K562 (cell line): Measurements from ENCODE around the gene SYT17. TPM values are rescaled to one million over a fixed set of nuclear protein-coding genes. Genes with fewer than 3 reads are reported as not detected.
A peak's percentile ranks its signal among the peaks of the same experiment; 100 is the strongest.

ENCODE experiments used
- ATAC-seq: fragments of 200-7000 bp; cut with Tn5 transposase; 3 replicates; pipeline ENCODE4 v1.9.1; 2020; ENCODE audit warnings: moderate library complexity
- BruUV-seq: library from RNA; stranded (reverse); fragments of 400-500 nt; replicated peaks from 2 replicates; lab custom pipeline; 2021; lab: Mats Ljungman, UMichigan
- CTCF ChIA-PET: fragments of 300-600 bp; formaldehyde crosslinking; extraction: SDS; loops from one replicate; lab custom pipeline; 2021; ENCODE audit warnings: low intra/inter-chr PET ratio; lab: Yijun Ruan, JAX
- POLR2A ChIA-PET: fragments of 300-600, 350-650 bp; sonication (Branson Sonifier 250); formaldehyde crosslinking; extraction: SDS; loops from one replicate; lab custom pipeline; 2021; ENCODE audit warnings: antibody characterized with exemption, inconsistent platforms; lab: Yijun Ruan, JAX
- DNase-seq, 4 experiments: peaks; one replicate each; pipeline versions ENCODE4 v3.0.0 to v3.0.0-alpha.2; 2011 to 2018; ENCODE audit warnings: low spot score in 3 of 4, mixed read lengths in 3 of 4; ENCODE audit errors: extremely low read depth in 1 of 4
- FAIRE-seq: peaks from 2 replicates; lab custom pipeline; 2011; peaks lifted over from hg19 to GRCh38; lab: Jason Lieb, UNC
- H2AFZ ChIP-seq: 2 replicates; pipeline ENCODE4 v1.6.0; 2011; ENCODE audit warnings: low read depth, low read length, control low read depth, inconsistent platforms
- H3K27ac ChIP-seq: fragments of 200-600 bp; 3 replicates; pipeline ENCODE4 v1.8.0; 2011; ENCODE audit warnings: low read depth, mild to moderate bottlenecking, control low read depth, inconsistent platforms, low read length, moderate library complexity, mixed read lengths; ENCODE audit errors: extremely low read depth
- H3K27me3 ChIP-seq, 2 experiments: fragments of 300-600 bp in 1 of 2; 2 replicates in 1 of 2; 3 replicates in 1 of 2; pipeline versions ENCODE4 v1.6.0 to v1.8.0; 2011; ENCODE audit warnings: inconsistent platforms in 2 of 2, low read length in 2 of 2, mild to moderate bottlenecking in 1 of 2, mixed read lengths in 1 of 2, moderate library complexity in 1 of 2; ENCODE audit not compliant: control insufficient read depth in 2 of 2, insufficient read depth in 2 of 2
- H3K36me3 ChIP-seq: fragments of 300-600 bp; 3 replicates; pipeline ENCODE4 v1.8.0; 2011; ENCODE audit warnings: mild to moderate bottlenecking, low read length, inconsistent platforms; ENCODE audit not compliant: control insufficient read depth, insufficient read depth
- H3K4me1 ChIP-seq, 2 experiments: fragments of 200-600 bp in 1 of 2; replicated peaks in 1 of 2; 2 replicates in 1 of 2; 3 replicates in 1 of 2; pipeline versions ENCODE4 v1.5.1 to v1.8.0; 2011; ENCODE audit warnings: inconsistent platforms in 2 of 2, low read length in 2 of 2, mild to moderate bottlenecking in 1 of 2, mixed read lengths in 1 of 2, moderate library complexity in 1 of 2; ENCODE audit not compliant: control insufficient read depth in 2 of 2, insufficient read depth in 2 of 2
- H3K4me2 ChIP-seq: 2 replicates; pipeline ENCODE4 v1.6.1; 2011; ENCODE audit warnings: low read length, control low read depth, inconsistent platforms, mixed read lengths; ENCODE audit not compliant: insufficient read depth
- H3K4me3 ChIP-seq: fragments of 200-600 bp; sonication (generic), shearing (Covaris generic); 2 replicates; pipeline ENCODE4 v1.5.1; 2016; ENCODE audit warnings: control low read depth, inconsistent platforms
- H3K79me2 ChIP-seq: fragments of 200-600 bp; 3 replicates; pipeline ENCODE4 v1.8.0; 2011; ENCODE audit warnings: low read length, inconsistent platforms; ENCODE audit not compliant: control insufficient read depth, insufficient read depth
- H3K9ac ChIP-seq, 2 experiments: 2 replicates each; pipeline versions ENCODE4 v1.6.0 to v1.6.1; 2011; ENCODE audit warnings: low read depth in 2 of 2, low read length in 2 of 2, control low read depth in 1 of 2, inconsistent platforms in 1 of 2, mild to moderate bottlenecking in 1 of 2, mixed read lengths in 1 of 2; ENCODE audit not compliant: insufficient read depth in 1 of 2
- H3K9me1 ChIP-seq: one replicate; pipeline ENCODE4 v1.6.0; 2011; ENCODE audit warnings: inconsistent platforms, mild to moderate bottlenecking, low read length, moderate library complexity; ENCODE audit not compliant: control insufficient read depth, insufficient read depth
- H3K9me3 ChIP-seq: replicated peaks from 2 replicates; pipeline ENCODE4 v1.5.1; 2011; ENCODE audit warnings: low read depth, low read length, inconsistent platforms; ENCODE audit not compliant: control insufficient read depth, insufficient read depth
- H4K20me1 ChIP-seq: replicated peaks from 2 replicates; pipeline ENCODE4 v1.6.1; 2011; ENCODE audit warnings: low read length, inconsistent platforms, mixed read lengths; ENCODE audit not compliant: control insufficient read depth, insufficient read depth
- BACH1 ChIP-seq: fragments of 200-800 bp; sonication (Bioruptor generic); IDR thresholded peaks from 2 replicates; pipeline ENCODE4 v1.6.1; 2016; ENCODE audit warnings: missing genetic modification characterization, missing compliant biosample characterization
- CSDE1 ChIP-seq, 2 experiments: fragments of 450-650 bp; IDR thresholded peaks; 2 replicates each; pipeline ENCODE4 v1.6.1; 2016; ENCODE audit warnings: mild to moderate bottlenecking in 1 of 2
- DDX20 ChIP-seq: fragments of 450-650 bp; IDR thresholded peaks from 2 replicates; pipeline ENCODE4 v1.6.1; 2016; ENCODE audit warnings: missing genetic modification characterization, low read depth, mild to moderate bottlenecking, missing compliant biosample characterization, moderate library complexity
- NFATC3 ChIP-seq: fragments of 450-650 bp; IDR thresholded peaks from 2 replicates; pipeline ENCODE4 v1.6.1; 2017; ENCODE audit warnings: mild to moderate bottlenecking
- NFE2L1 ChIP-seq: fragments of 450-650 bp; IDR thresholded peaks from 2 replicates; pipeline ENCODE4 v1.6.1; 2016; ENCODE audit warnings: missing genetic modification characterization, low read depth, mild to moderate bottlenecking, missing compliant biosample characterization, moderate library complexity, borderline replicate concordance
- NONO ChIP-seq, 2 experiments: fragments of 200-400 bp in 1 of 2; fragments of 450-650 bp in 1 of 2; formaldehyde crosslinking in 1 of 2; IDR thresholded peaks; 2 replicates each; pipeline ENCODE4 v1.6.1; 2017; ENCODE audit warnings: low read depth in 2 of 2, mild to moderate bottlenecking in 2 of 2, moderate library complexity in 2 of 2, low read length in 1 of 2
- PTBP1 ChIP-seq: fragments of 200-400 bp; formaldehyde crosslinking; IDR thresholded peaks from 2 replicates; pipeline ENCODE4 v1.6.1; 2017; ENCODE audit warnings: low read depth, low read length
- RNF219 ChIP-seq: fragments of 250-450 bp; sonication (Bioruptor Pico); IDR thresholded peaks from 2 replicates; pipeline ENCODE4 v1.5.0; 2022; ENCODE audit warnings: mild to moderate bottlenecking
- TAL1 ChIP-seq: fragments of 450-650 bp; IDR thresholded peaks from 2 replicates; pipeline ENCODE4 v1.6.1; 2016; ENCODE audit warnings: mild to moderate bottlenecking
- TBP ChIP-seq: optimal IDR thresholded peaks from 2 replicates; pipeline ENCODE3; 2011; ENCODE audit warnings: low read depth, low read length, improper control_type of control experiment
- WGBS: fragments of 100-300 bp; shearing (Covaris generic); methylation state at CpG from one replicate; pipeline ENCODE4 v1.1.6; 2016; ENCODE audit warnings: low coverage, mixed read lengths; ENCODE audit not compliant: insufficient coverage; ENCODE audit errors: missing lambda C conversion rate; 5-methylcytosine and 5-hydroxymethylcytosine counted together
- in situ Hi-C: fragments of 300-500 bp; cut with MboI; formaldehyde crosslinking; loops from 4 replicates; pipeline ENCODE4 v1.15.0; 2018; ENCODE audit warnings: inconsistent platforms, mixed read lengths
- intact Hi-C: fragments of 100-400 bp; cut with micrococcal nuclease; formaldehyde crosslinking; loops from 2 replicates; pipeline ENCODE4 v1.14.2; 2022
- polyA plus RNA-seq, 8 experiments: library from polyadenylated mRNA; depleted of rRNA in 4 of 8; stranded (reverse) in 5 of 8; unstranded in 3 of 8; fragments of >200 nt; fragmentation: Nextera tagmentation in 2 of 8; fragmentation: Illumina TruSeq in 1 of 8; extraction: Ambion mirVana in 2 of 8; extraction: Trizol in 1 of 8; gene quantifications; 2 replicates each; pipeline versions ENCODE4 v1.2.1 to v1.2.3, GENCODE V29; 2011 to 2014; ENCODE audit warnings: inconsistent platforms in 1 of 8, missing spikeins in 1 of 8
- total RNA-seq, 7 experiments: library from RNA; depleted of rRNA in 6 of 7; stranded (reverse); fragments of >200 nt in 6 of 7; fragmentation: Illumina TruSeq in 2 of 7; extraction: Trizol in 2 of 7; gene quantifications; 2 replicates each; pipeline versions ENCODE4 v1.2.1 to v1.2.3, GENCODE V29; 2011 to 2021; ENCODE audit warnings: low replicate concordance in 1 of 7
- TF ChIP-seq, protein P1 (sequence below): fragments of 250-450 bp; sonication (Bioruptor Pico); IDR thresholded peaks from 2 replicates; pipeline ENCODE4 v1.5.0; 2020; ENCODE audit warnings: mild to moderate bottlenecking
- TF ChIP-seq, protein P2 (sequence below): IDR thresholded peaks from 3 replicates; pipeline ENCODE4 v1.6.1; 2011; ENCODE audit warnings: borderline replicate concordance, mild to moderate bottlenecking, moderate library complexity; ENCODE audit not compliant: insufficient read length; ENCODE audit errors: extremely low read depth
- TF ChIP-seq, protein P3 (sequence below): sonication (generic); formaldehyde crosslinking; IDR thresholded peaks from 2 replicates; pipeline ENCODE4 v1.4.0; 2020; ENCODE audit warnings: mild to moderate bottlenecking, missing genetic modification reagents

SYT17 gene
- total and polyA plus RNA-seq, 9 of the 15 experiments (the other 6 are each of a cell fraction or from before 2014, with no cell fraction given), result not detected

DNA sequence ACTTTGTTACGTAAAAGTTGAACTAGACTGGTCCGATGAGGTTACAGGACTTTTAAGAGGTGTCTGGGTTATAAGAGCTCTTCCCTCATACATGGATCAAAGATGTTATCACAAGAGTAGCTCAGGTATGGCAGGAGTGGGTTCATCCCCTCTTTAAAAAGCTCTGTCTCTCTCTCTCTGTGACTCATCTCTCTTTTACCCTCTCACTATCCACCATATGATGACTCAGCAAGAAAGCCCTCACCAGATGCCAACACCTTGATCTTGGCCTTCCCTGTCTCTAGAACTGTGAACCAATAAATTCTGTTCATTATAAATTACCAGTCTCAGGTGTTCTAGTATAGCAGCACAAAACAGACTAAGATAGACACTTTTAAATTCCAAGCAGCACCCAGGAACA, 115.6 kb downstream of the SYT17 start:
- no peaks in the 10 kb centered on the region for H3K9me3 ChIP-seq
- WGBS, result 4% methylated on average over 2 of the region's 2 CpGs
- no peak for ATAC-seq
- H3K27ac ChIP-seq, result no peak overlapping the region
- no peak overlapping the region for H2AFZ ChIP-seq
- H3K9me1 ChIP-seq, result no peaks in the 10 kb centered on the region
- no peaks in the 10 kb centered on the region; a peak in 1 of 5 replicates for H3K4me1 ChIP-seq
- CTCF ChIA-PET, result no interaction called here
- H3K27me3 ChIP-seq, result no peaks in the 10 kb centered on the region; a peak in 1 of 5 replicates
- H3K4me3 ChIP-seq, result no peak overlapping the region
- H3K4me2 ChIP-seq, result no peak overlapping the region
- no peak for FAIRE-seq
- DNase-seq, result no peak
- no peaks in the 10 kb centered on the region for H3K36me3 ChIP-seq
- H3K9ac ChIP-seq, result no peak overlapping the region
- intact Hi-C loops (no loop called here), in situ Hi-C loops (no loop called here)
- POLR2A ChIA-PET, result interaction anchor here (0.5 kb wide), 1 partner anchor 14 kb away, joined by 3 read pairs; no protein-coding TSS in a partner anchor
- no TSS peak for BruUV-seq
- H3K79me2 ChIP-seq, result no peaks in the 10 kb centered on the region
- no peaks in the 10 kb centered on the region for H4K20me1 ChIP-seq
- TF ChIP-seq, protein P1, sequence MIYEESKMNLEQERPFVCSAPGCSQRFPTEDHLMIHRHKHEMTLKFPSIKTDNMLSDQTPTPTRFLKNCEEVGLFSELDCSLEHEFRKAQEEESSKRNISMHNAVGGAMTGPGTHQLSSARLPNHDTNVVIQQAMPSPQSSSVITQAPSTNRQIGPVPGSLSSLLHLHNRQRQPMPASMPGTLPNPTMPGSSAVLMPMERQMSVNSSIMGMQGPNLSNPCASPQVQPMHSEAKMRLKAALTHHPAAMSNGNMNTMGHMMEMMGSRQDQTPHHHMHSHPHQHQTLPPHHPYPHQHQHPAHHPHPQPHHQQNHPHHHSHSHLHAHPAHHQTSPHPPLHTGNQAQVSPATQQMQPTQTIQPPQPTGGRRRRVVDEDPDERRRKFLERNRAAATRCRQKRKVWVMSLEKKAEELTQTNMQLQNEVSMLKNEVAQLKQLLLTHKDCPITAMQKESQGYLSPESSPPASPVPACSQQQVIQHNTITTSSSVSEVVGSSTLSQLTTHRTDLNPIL, result no peak
- no peak for TF ChIP-seq RNF219 (CRISPR knock-in tag)
- 0 out of 2 replicates have a peak, but pooled peaks have one; percentile 50 for TF ChIP-seq NFE2L1 (tag)
- TF ChIP-seq, protein P2, sequence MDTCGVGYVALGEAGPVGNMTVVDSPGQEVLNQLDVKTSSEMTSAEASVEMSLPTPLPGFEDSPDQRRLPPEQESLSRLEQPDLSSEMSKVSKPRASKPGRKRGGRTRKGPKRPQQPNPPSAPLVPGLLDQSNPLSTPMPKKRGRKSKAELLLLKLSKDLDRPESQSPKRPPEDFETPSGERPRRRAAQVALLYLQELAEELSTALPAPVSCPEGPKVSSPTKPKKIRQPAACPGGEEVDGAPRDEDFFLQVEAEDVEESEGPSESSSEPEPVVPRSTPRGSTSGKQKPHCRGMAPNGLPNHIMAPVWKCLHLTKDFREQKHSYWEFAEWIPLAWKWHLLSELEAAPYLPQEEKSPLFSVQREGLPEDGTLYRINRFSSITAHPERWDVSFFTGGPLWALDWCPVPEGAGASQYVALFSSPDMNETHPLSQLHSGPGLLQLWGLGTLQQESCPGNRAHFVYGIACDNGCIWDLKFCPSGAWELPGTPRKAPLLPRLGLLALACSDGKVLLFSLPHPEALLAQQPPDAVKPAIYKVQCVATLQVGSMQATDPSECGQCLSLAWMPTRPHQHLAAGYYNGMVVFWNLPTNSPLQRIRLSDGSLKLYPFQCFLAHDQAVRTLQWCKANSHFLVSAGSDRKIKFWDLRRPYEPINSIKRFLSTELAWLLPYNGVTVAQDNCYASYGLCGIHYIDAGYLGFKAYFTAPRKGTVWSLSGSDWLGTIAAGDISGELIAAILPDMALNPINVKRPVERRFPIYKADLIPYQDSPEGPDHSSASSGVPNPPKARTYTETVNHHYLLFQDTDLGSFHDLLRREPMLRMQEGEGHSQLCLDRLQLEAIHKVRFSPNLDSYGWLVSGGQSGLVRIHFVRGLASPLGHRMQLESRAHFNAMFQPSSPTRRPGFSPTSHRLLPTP, result no peak
- TF ChIP-seq CSDE1 (IDR thresholded peaks at IDR 0.05), result no peak
- no peak for TF ChIP-seq DDX20 (tag)
- no peak for TF ChIP-seq TBP
- TF ChIP-seq PTBP1, result no peak
- TF ChIP-seq NONO (IDR thresholded peaks at IDR 0.05; ENCODE audit: low read depth in 2 of 2, low read length in 1 of 2), result no peak
- TF ChIP-seq, protein P3, sequence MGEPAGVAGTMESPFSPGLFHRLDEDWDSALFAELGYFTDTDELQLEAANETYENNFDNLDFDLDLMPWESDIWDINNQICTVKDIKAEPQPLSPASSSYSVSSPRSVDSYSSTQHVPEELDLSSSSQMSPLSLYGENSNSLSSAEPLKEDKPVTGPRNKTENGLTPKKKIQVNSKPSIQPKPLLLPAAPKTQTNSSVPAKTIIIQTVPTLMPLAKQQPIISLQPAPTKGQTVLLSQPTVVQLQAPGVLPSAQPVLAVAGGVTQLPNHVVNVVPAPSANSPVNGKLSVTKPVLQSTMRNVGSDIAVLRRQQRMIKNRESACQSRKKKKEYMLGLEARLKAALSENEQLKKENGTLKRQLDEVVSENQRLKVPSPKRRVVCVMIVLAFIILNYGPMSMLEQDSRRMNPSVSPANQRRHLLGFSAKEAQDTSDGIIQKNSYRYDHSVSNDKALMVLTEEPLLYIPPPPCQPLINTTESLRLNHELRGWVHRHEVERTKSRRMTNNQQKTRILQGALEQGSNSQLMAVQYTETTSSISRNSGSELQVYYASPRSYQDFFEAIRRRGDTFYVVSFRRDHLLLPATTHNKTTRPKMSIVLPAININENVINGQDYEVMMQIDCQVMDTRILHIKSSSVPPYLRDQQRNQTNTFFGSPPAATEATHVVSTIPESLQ (CRISPR knock-in tag), result no peak
- no peak for TF ChIP-seq TAL1
- no peak for TF ChIP-seq NFATC3
- peak; percentile 70; the same call in 1 of the 2 replicates for TF ChIP-seq BACH1 (tag)
